Right ventricle myocardium inferior (tissue), 1 donor: Measurements from ENCODE around the gene FREM1. TPM values are rescaled to one million over a fixed set of nuclear protein-coding genes. Genes with fewer than 3 reads are reported as not detected.

ENCODE experiments used
- ATAC-seq: fragments of 200-7000 bp; cut with Tn5 transposase; one replicate; pipeline ENCODE4 v1.9.1; 2020; ENCODE audit warnings: mild to moderate bottlenecking, moderate library complexity
- DNase-seq: peaks from one replicate; pipeline ENCODE4 v3.0.0; 2021; ENCODE audit errors: missing footprints
- intact Hi-C: fragments of 100-400 bp; cut with DNase I; formaldehyde crosslinking; loops from one replicate; pipeline ENCODE4 v1.11.0; 2022
- long read RNA-seq: library from polyadenylated mRNA; unstranded; transcript quantifications from one replicate; pipeline ENCODE4 v2.0.0, GENCODE V29; 2021
- total RNA-seq: library from RNA; stranded (reverse); fragmentation: NEBNext Ultra II Directional; extraction: Animal tissue kit (Norgen Biotek cat#: 25700); gene quantifications from one replicate; pipeline ENCODE4 v1.2.1, GENCODE V29; 2021
- donor health status: DM: no; HTN: yes; CAD: no; lungs with severe emphysema.

FREM1 gene, protein sequence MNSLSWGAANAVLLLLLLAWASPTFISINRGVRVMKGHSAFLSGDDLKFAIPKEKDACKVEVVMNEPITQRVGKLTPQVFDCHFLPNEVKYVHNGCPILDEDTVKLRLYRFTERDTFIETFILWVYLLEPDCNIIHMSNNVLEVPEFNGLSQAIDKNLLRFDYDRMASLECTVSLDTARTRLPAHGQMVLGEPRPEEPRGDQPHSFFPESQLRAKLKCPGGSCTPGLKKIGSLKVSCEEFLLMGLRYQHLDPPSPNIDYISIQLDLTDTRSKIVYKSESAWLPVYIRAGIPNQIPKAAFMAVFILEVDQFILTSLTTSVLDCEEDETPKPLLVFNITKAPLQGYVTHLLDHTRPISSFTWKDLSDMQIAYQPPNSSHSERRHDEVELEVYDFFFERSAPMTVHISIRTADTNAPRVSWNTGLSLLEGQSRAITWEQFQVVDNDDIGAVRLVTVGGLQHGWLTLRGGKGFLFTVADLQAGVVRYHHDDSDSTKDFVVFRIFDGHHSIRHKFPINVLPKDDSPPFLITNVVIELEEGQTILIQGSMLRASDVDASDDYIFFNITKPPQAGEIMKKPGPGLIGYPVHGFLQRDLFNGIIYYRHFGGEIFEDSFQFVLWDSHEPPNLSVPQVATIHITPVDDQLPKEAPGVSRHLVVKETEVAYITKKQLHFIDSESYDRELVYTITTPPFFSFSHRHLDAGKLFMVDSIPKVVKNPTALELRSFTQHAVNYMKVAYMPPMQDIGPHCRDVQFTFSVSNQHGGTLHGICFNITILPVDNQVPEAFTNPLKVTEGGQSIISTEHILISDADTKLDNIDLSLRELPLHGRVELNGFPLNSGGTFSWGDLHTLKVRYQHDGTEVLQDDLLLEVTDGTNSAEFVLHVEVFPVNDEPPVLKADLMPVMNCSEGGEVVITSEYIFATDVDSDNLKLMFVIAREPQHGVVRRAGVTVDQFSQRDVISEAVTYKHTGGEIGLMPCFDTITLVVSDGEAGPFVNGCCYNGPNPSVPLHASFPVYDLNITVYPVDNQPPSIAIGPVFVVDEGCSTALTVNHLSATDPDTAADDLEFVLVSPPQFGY (N-terminal part only)
- 2.9 TPM for total RNA-seq
- long read RNA-seq, full-length matches to known transcripts: 1 of 3 reads
- long read RNA-seq, partial matches to known transcripts: 0 of 3 reads
- long read RNA-seq, other reads (novel, unspliced or antisense): 2 of 3 reads

- ATAC-seq (peak; percentile 56), DNase-seq (peak; percentile 70)
- intact Hi-C loops: no loop called here
Observed at GRCh38 chr9:14909961-14910805, at the start of gene FREM1. FREM1 (minus strand) TSS chr9:14910428; CDS start chr9:14868977, 41,451 bp downstream.

GRCh38 chr9:14958989-14959388 lies 48.8 kb upstream of the FREM1 start:
- ATAC-seq (no peak), DNase-seq (no peak)
- intact Hi-C loops: no loop called here

DNA sequence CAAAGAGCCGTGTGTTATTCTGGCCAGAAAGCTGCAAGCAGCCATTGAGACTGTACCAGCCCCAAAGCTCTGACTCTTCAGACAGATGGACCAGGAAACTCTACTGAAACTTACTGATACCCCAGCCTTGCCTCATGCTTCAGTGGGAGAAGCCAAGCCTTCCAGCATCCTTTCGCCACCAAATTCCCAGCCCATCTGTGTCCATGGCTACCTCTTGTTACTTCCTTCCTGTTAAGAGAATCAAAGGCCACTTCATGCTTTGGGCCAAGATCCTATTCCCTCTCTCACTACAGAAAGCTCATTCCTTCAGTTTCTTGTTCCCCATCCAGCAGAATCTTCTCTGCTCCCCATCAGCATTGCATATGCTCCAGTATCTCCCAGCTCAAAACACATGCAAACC lies 46.9 kb upstream of the FREM1 start:
- ATAC-seq (peak; percentile 96), DNase-seq (no peak)
- intact Hi-C loops: no loop called here

DNA sequence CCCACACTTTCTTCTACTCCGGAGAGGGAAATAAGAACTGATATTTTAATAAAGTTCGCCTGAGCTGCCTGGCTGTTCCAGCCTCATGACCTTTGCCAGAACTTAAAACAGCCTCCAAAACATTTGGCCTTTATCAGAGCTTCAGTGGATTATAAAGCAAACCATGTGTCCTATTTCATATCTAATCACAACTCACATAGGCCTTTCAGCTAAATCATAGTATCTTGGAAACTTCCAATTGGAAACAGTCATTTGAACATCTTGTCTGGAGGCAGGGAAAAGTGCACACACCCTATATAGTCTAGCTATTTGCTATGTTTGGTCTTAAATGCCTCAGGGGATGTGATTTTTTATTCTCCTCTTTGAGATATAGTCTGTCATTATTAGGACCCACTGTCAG lies 46.0 kb upstream of the FREM1 start:
- ATAC-seq (peak; percentile 82), DNase-seq (no peak)
- intact Hi-C loops: no loop called here

GRCh38 chr9:14945351-14945750 lies 35.1 kb upstream of the FREM1 start:
- intact Hi-C loops: no loop called here
- DNase-seq: no peak
- no peak for ATAC-seq

- intact Hi-C loops: no loop called here
- no peak for DNase-seq
- peak; percentile 85 for ATAC-seq
Observed at GRCh38 chr9:14941501-14942405, 31.5 kb upstream of the FREM1 start.

- intact Hi-C loops: no loop called here
- DNase-seq (no peak), ATAC-seq (no peak)
Observed at GRCh38 chr9:14939378-14939777, 29.1 kb upstream of the FREM1 start.

- ATAC-seq: no peak
- intact Hi-C loops: no loop called here
- no peak for DNase-seq
Observed at GRCh38 chr9:14937216-14937615, 27.0 kb upstream of the FREM1 start.

- intact Hi-C loops: no loop called here
- DNase-seq (no peak), ATAC-seq (no peak)
Observed at GRCh38 chr9:14936491-14936890, 26.3 kb upstream of the FREM1 start.

GRCh38 chr9:14935964-14936363 lies 25.7 kb upstream of the FREM1 start:
- intact Hi-C loops: no loop called here
- no peak for DNase-seq
- ATAC-seq: no peak

DNA sequence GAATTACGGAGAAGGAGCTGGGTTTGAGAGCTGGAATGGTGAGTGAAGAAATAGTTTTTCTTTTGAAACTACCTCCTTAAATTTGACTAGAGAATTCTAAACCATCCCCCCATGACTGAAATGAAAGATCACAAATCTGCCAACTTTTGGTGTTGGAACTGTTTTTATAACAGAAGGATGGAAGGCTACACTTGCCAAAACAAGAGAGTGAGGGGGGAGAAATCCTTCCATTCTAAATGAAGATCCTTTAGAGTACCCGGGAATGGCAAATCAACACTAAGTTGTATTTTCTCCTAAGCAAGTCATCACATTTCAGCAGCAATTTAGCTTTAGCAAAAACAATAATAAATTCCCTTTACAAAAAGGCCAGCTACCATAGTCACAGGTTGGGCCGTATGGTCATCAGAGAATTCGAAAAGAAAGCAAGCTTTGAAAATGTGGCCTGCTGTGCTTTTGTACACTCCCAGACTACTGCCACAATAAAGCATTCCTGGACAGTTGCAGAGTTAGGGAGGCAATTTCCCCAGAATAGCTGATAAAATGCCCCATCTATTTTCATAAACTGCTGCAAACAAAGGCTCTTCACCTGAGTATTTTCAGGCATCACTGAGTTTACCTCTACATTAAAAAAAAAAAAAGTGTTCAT lies 25.0 kb upstream of the FREM1 start:
- DNase-seq: no peak
- ATAC-seq: peak; percentile 60
- intact Hi-C loops: no loop called here

- no peak for ATAC-seq
Observed at GRCh38 chr9:14932641-14933040, 22.4 kb upstream of the FREM1 start.

DNA sequence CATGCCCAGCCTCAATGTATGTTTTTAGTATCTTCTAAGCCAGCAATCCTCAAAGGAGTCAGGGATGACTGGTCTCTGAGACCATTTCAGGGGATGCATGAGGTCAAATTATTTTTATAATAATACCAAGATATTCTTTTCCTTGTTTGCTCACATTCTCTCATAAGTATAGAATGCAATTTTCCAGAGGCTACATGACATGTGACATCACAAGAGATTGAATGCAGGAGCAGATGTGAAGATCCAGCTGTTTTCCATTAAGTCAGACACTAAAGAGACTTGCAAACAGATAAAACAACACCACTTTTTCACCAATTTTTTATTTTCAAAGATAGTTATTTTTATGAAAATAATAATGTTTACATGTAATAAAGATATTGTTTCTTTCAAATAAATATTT lies 22.0 kb upstream of the FREM1 start:
- intact Hi-C loops: no loop called here
- DNase-seq (no peak), ATAC-seq (no peak)

More at GRCh38 chr9:14932641-14933040, 22.4 kb upstream of the FREM1 start:
- intact Hi-C loops: no loop called here
- DNase-seq: no peak

DNA sequence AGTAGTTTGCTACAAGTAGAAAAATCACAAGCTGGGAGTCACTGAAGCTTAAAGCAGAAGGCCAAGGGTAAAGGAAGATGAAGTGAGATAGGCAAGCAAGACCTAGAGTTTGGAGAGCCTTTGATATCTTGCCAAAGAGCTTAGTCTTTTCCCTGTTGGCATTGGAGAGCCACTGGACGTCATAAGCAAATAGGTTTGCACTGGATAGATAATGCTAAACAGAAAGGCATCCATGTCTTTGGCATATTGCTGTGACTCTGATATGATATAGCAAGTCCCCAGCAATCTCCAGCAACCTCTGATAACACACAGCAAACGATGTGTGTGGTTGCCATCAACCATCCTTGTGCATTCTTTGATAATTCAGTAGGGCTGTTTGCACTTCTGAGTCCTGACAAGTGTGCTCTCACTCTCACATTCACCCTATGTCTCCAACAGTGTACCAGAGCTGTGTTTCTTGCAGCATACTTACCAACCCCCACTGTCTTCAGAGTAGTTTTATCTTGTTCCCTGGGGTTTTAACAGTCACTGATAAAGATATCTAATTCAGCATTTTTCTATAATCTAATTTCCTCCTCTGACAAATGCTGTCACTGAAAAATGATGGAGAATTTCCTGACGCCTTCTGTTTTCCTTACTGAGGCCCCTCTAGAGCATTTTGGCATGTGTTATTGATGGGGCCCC lies 16.9 kb upstream of the FREM1 start:
- intact Hi-C loops: no loop called here
- DNase-seq: no peak
- no peak for ATAC-seq

DNA sequence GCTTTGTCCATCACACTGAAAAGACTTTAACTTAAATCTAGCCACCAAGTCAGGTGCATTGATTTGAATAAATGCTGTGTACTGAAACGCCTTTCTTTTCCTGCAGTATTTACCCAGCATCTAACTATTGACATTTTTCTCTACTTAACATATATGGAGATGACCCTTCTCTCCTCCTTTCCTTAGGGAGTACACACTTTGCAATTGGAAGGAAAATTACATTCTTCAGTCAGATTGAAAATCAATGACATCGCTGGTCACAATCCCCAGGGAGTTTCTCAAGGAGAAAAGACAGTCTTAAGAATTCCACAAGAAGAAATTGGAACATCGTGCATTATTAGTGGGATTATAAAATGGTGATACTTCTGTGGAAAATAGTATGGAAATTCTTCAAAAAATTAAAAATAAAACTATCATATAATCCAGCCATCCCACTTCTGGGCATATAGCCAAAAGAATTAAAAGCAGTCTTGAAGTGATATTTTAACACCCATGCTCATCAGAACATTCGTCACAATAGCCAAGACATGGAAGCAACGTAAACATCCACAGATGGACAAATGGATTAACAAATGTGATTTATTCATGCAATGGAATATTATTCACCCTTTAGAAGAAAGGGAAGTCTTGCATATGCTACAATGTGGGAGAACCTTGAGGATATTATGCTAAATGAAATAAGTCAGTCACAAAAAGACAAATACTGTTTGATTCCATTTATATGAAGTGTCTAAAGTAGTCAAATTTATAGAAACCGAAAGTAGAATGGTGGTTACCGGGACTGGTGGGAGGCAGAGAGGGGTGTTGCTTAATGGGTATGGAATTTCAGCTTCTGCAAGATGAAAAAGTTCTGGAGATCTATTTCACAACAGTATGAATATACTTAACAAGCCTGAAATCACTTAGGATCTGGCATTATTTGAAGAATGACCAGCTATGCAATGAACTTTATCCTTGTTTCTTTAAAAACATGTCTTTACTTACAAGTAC lies 14.3 kb upstream of the FREM1 start:
- DNase-seq: no peak
- intact Hi-C loops: no loop called here
- peak; percentile 70 for ATAC-seq
